DND-41 (cell line): ENCODE data around the gene BMP7.

Experiments used
- ATAC-seq: fragments of 200-7000 bp; cut with Tn5 transposase; 3 replicates; pipeline ENCODE4 v1.9.1; 2021; ENCODE audit warnings: low read depth; ENCODE audit not compliant: insufficient read depth
- DNase-seq: peaks from one replicate; pipeline ENCODE4 v3.0.0-alpha.2; 2020
- H2AFZ ChIP-seq: 2 replicates; pipeline ENCODE4 v1.6.0; 2012; ENCODE audit warnings: low read depth, low read length
- H3K27ac ChIP-seq: 2 replicates; pipeline ENCODE4 v1.5.1; 2012; ENCODE audit warnings: low read length, inconsistent platforms
- H3K27me3 ChIP-seq: fragments of 200-600 bp; sonication (generic); 2 replicates; pipeline ENCODE4 v1.6.0; 2012; ENCODE audit warnings: low read length, mild to moderate bottlenecking, inconsistent platforms; ENCODE audit not compliant: insufficient read depth, poor library complexity
- H3K36me3 ChIP-seq: 2 replicates; pipeline ENCODE4 v1.5.1; 2012; ENCODE audit warnings: low read length, inconsistent platforms; ENCODE audit not compliant: insufficient read depth
- H3K4me1 ChIP-seq: 2 replicates; pipeline ENCODE4 v1.5.1; 2012; ENCODE audit warnings: mild to moderate bottlenecking, low read length; ENCODE audit not compliant: insufficient read depth
- H3K4me2 ChIP-seq: 2 replicates; pipeline ENCODE4 v1.6.0; 2012; ENCODE audit warnings: mild to moderate bottlenecking, moderate library complexity, low read length, inconsistent platforms; ENCODE audit not compliant: insufficient read depth
- H3K4me3 ChIP-seq, 2 experiments: fragments of 200-600 bp in 1 of 2; shearing (Covaris generic) in 1 of 2; 2 replicates each; pipeline ENCODE4 v1.5.1; 2012 to 2016; ENCODE audit warnings: inconsistent platforms in 2 of 2, low read length in 2 of 2, mild to moderate bottlenecking in 2 of 2, low read depth in 1 of 2, moderate library complexity in 1 of 2
- H3K79me2 ChIP-seq: 2 replicates; pipeline ENCODE4 v1.6.0; 2012; ENCODE audit warnings: low read length, inconsistent platforms; ENCODE audit not compliant: insufficient read depth
- H3K9ac ChIP-seq: 2 replicates; pipeline ENCODE4 v1.6.0; 2012; ENCODE audit warnings: low read depth, mild to moderate bottlenecking, inconsistent platforms, low read length, moderate library complexity
- H3K9me3 ChIP-seq: 2 replicates; pipeline ENCODE4 v1.5.1; 2012; ENCODE audit warnings: low read length, moderate library complexity, mild to moderate bottlenecking, inconsistent platforms; ENCODE audit not compliant: insufficient read depth, severe bottlenecking
- H4K20me1 ChIP-seq: 2 replicates; pipeline ENCODE4 v1.6.0; 2012; ENCODE audit warnings: low read length; ENCODE audit not compliant: insufficient read depth
- CTCF ChIP-seq: IDR thresholded peaks from 2 replicates; pipeline ENCODE4 v1.5.1; 2012; ENCODE audit warnings: borderline replicate concordance, low read length, moderate library complexity, mild to moderate bottlenecking; ENCODE audit not compliant: poor library complexity, severe bottlenecking; ENCODE audit errors: extremely low read depth
- EZH2 ChIP-seq: IDR thresholded peaks from 3 replicates; pipeline ENCODE4 v1.6.1; 2012; ENCODE audit warnings: borderline replicate concordance, low read depth, mild to moderate bottlenecking, moderate library complexity, low read length, inconsistent platforms; ENCODE audit not compliant: severe bottlenecking

BMP7 gene

GRCh38 chr20:57214948-57215347, 51.5 kb downstream of the BMP7 start:
- Histone ChIP-seq H3K4me2 (no peak overlapping the region), H3K4me3 (no peak overlapping the region), H4K20me1 (no peaks in the 10 kb centered on the region; the same call in 1 of the 2 replicates), H3K27me3 (peaks cover 31% of the 10 kb centered on the region), H3K36me3 (no peaks in the 10 kb centered on the region), H3K9me3 (no peaks in the 10 kb centered on the region), H2AFZ (no peak overlapping the region), H3K4me1 (no peaks in the 10 kb centered on the region), H3K27ac (no peak overlapping the region), H3K79me2 (no peaks in the 10 kb centered on the region), H3K9ac (no peak overlapping the region)
- no peak for ATAC-seq
- no peak for DNase-seq
- TF ChIP-seq EZH2: no peak
- no peak for TF ChIP-seq CTCF

GRCh38 chr20:57214427-57214826, 52.0 kb downstream of the BMP7 start:
- TF ChIP-seq EZH2: no peak
- no peak for TF ChIP-seq CTCF
- Histone ChIP-seq H3K4me2 (no peak overlapping the region), H3K4me3 (no peak overlapping the region), H3K27ac (no peak overlapping the region), H3K9ac (no peak overlapping the region), H4K20me1 (no peaks in the 10 kb centered on the region; the same call in 1 of the 2 replicates), H3K9me3 (no peaks in the 10 kb centered on the region), H3K4me1 (no peaks in the 10 kb centered on the region), H3K79me2 (no peaks in the 10 kb centered on the region), H2AFZ (no peak overlapping the region), H3K36me3 (no peaks in the 10 kb centered on the region), H3K27me3 (peaks cover 29% of the 10 kb centered on the region)
- DNase-seq: no peak
- ATAC-seq: no peak

GRCh38 chr20:57213924-57214323, 52.5 kb downstream of the BMP7 start:
- Histone ChIP-seq H3K9ac (no peak overlapping the region), H3K9me3 (no peaks in the 10 kb centered on the region), H3K79me2 (no peaks in the 10 kb centered on the region), H3K27ac (no peak overlapping the region), H3K4me1 (no peaks in the 10 kb centered on the region), H3K36me3 (no peaks in the 10 kb centered on the region), H2AFZ (no peak overlapping the region), H4K20me1 (no peaks in the 10 kb centered on the region; the same call in 1 of the 2 replicates), H3K4me2 (no peak overlapping the region), H3K4me3 (no peak overlapping the region), H3K27me3 (peaks cover 29% of the 10 kb centered on the region)
- ATAC-seq (no peak), DNase-seq (no peak)
- no peak for TF ChIP-seq EZH2
- no peak for TF ChIP-seq CTCF

GRCh38 chr20:57213291-57213690, 53.1 kb downstream of the BMP7 start:
- H3K27me3 ChIP-seq: peaks cover 29% of the 10 kb centered on the region
- TF ChIP-seq EZH2: no peak
- TF ChIP-seq CTCF: no peak
- H3K36me3 ChIP-seq: no peaks in the 10 kb centered on the region
- no peak overlapping the region for H2AFZ ChIP-seq
- H4K20me1 ChIP-seq: no peaks in the 10 kb centered on the region; the same call in 1 of the 2 replicates
- ATAC-seq (no peak), DNase-seq (no peak)
- H3K9me3 ChIP-seq: no peaks in the 10 kb centered on the region
- no peaks in the 10 kb centered on the region for H3K4me1 ChIP-seq
- H3K79me2 ChIP-seq: no peaks in the 10 kb centered on the region
- no peak overlapping the region for H3K27ac ChIP-seq
- H3K4me2 ChIP-seq: no peak overlapping the region
- H3K4me3 ChIP-seq: no peak overlapping the region
- no peak overlapping the region for H3K9ac ChIP-seq
